GM19351 (cell line): ENCODE results near the gene ERVH48-1.
"Not testable (repeated sequence)": the region's sequence is repeated elsewhere in the genome, so short reads cannot be mapped to it uniquely, and the experiment has no call there.

Source experiments
- ATAC-seq: cut with Tn5 transposase; IDR thresholded peaks from one replicate; pipeline ENCODE4 v1.9.1; 2021; ENCODE audit warnings: mild to moderate bottlenecking, moderate library complexity; ENCODE audit not compliant: unreplicated experiment

The ERVH48-1 gene

GRCh38 chr21:42939582-42940413 is 14.4 kb upstream of the ERVH48-1 start:
- ATAC-seq: no peak

GRCh38 chr21:42938606-42938995 is 13.2 kb upstream of the ERVH48-1 start:
- not testable (repeated sequence) for ATAC-seq

- ATAC-seq: no peak
These were observed 12.7 kb upstream of the ERVH48-1 start for GRCh38 chr21:42937960-42938605.

GRCh38 chr21:42937034-42937940 is 11.9 kb upstream of the ERVH48-1 start:
- not testable (repeated sequence) for ATAC-seq

GRCh38 chr21:42936360-42936759 is 10.9 kb upstream of the ERVH48-1 start:
- ATAC-seq: not testable (repeated sequence)

- ATAC-seq: not testable (repeated sequence)
These were observed 8.5 kb upstream of the ERVH48-1 start for GRCh38 chr21:42933973-42934372.

- ATAC-seq: not testable (repeated sequence)
These were observed 7.9 kb upstream of the ERVH48-1 start for GRCh38 chr21:42933137-42933970.

- ATAC-seq: not testable (repeated sequence)
These were observed 7.1 kb upstream of the ERVH48-1 start for GRCh38 chr21:42932378-42933136.

- no peak for ATAC-seq
These were observed 6.3 kb upstream of the ERVH48-1 start for GRCh38 chr21:42931560-42932235.

GRCh38 chr21:42929969-42930368 is 4.5 kb upstream of the ERVH48-1 start:
- ATAC-seq: no peak

- not testable (repeated sequence) for ATAC-seq
These were observed 2.2 kb upstream of the ERVH48-1 start for GRCh38 chr21:42927474-42928200.

GRCh38 chr21:42924433-42924751 is 1.0 kb downstream of the ERVH48-1 start:
- ATAC-seq: no peak

GRCh38 chr21:42923553-42924432 is 1.6 kb downstream of the ERVH48-1 start:
- ATAC-seq: peak; percentile 55

- ATAC-seq: no peak
These were observed 2.5 kb downstream of the ERVH48-1 start for GRCh38 chr21:42922918-42923317.

- ATAC-seq: no peak
These were observed 3.5 kb downstream of the ERVH48-1 start for GRCh38 chr21:42921927-42922326.

GRCh38 chr21:42918291-42918690 is 7.1 kb downstream of the ERVH48-1 start:
- ATAC-seq: no peak

- ATAC-seq: no peak
These were observed 12.0 kb downstream of the ERVH48-1 start for GRCh38 chr21:42913476-42913875.
